GM19238 (cell line): ENCODE measurements around the gene SCNN1G.
"Not testable (repeated sequence)": the region's sequence is repeated elsewhere in the genome, so short reads cannot be mapped to it uniquely, and the experiment has no call there.

Source experiments
- DNase-seq: peaks from one replicate; pipeline ENCODE4 v3.0.0; 2011; ENCODE audit warnings: low spot score; ENCODE audit not compliant: insufficient read length

SCNN1G gene

GRCh38 chr16:23249830-23250229 lies 67.3 kb downstream of the SCNN1G start:
- DNase-seq, result no peak

- DNase-seq, result no peak
Measured at GRCh38 chr16:23252310-23252709, 69.8 kb downstream of the SCNN1G start.

- DNase-seq, result not testable (repeated sequence)
Measured at GRCh38 chr16:23253650-23254049, 71.1 kb downstream of the SCNN1G start.

- DNase-seq, result no peak
Measured at GRCh38 chr16:23254338-23254737, 71.8 kb downstream of the SCNN1G start.

GRCh38 chr16:23255000-23255399 lies 72.5 kb downstream of the SCNN1G start:
- no peak for DNase-seq

- no peak for DNase-seq
Measured at GRCh38 chr16:23256440-23256839, 73.9 kb downstream of the SCNN1G start.

GRCh38 chr16:23257682-23258081 lies 75.1 kb downstream of the SCNN1G start:
- DNase-seq, result no peak

- no peak for DNase-seq
Measured at GRCh38 chr16:23258919-23259237, 76.3 kb downstream of the SCNN1G start.
